Activated CD4-positive, alpha-beta T cell treated with anti-CD3 and anti-CD28 coated beads, Interleukin-2, amount 50 U/mL, for 48 hours (primary cell): ENCODE data around the gene CNTNAP5.

Experiments used
- DNase-seq, 2 experiments: peaks; one replicate each; pipeline ENCODE4 v3.0.0-alpha.2; 2020

The CNTNAP5 gene

DNA sequence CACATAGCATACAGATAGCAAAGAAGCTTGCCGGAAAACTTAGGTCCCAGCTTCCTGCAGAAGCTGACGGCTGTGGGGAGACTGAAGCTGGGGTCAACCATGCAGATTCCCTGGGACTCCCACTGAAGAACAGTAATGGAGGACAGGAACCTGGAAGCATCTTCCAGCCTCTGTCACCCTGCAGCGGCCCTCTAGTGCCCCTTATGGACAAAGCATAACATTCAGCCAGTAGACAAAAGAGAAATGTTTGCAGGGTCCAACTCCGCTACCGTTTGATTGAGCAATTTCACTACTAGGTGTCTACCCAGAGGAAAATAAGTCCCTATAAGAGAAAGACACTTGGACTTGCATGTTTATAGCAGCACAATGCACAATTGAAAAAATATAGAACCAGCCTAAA is 460.6 kb downstream of the CNTNAP5 start:
- DNase-seq = no peak

DNA sequence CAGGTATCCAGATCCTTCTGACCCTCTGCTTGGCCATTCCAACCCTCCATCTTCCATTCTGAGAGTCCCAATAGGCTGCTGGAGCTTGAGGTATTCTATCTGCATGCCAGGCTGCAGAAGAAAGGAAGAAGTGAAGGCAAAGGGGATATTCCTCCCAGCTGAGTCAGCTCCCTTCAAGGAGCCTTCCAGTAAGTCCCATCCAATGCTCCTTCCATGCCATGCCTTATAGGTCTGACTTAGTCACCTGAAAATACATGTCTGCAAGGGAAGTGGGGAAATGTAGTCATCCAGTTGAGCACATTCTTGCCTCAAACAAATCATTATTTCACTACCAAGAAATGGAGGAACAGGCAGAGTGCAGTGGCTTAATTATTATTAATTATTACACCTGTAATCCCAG is 464.6 kb downstream of the CNTNAP5 start:
- no peak for DNase-seq

DNA sequence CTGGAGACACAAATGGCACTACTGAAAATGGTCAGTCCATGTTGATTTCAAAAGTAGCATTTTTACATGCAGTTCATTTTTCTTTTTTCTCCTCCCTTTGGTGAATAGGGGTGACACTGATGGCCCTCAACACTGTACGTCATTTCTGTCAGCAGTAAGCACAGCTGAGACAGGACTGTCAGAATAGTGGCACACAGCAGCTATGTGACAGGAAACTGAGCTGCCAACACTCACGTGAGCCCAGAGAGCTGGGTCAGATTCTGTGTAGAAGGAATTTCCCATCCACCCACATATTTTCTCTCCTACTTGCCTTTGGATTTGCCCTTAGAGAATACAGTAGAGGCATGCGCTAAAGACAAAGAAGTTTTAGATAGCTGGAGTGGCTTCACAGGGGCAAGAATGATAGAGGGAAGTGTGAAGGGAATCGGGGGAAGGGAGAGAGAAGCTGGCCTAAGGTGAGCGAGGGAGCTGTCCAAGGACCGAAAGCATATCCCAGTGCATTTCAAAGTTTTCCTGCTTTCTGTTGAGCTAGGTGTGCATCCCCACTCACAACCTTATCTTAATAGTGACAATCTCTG is 476.6 kb downstream of the CNTNAP5 start:
- DNase-seq = no peak

DNA sequence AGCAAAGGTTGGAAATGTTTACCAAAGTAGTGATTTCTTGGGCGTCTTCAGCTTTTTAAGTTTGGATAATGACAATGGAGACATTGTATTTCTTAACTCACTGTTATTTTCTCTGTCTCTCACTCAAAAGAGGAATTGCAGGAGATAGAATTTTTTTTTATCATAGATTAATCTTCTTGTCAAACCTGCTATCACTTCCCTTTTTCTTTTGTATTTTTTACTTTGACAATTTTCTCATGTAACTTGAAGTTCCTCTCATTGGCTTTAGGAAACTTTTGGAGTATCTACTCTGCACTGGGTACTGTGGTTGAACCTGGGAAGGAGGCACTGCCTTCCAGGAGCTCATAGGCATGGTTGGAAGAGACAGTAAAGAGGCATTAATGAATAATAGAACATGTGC is 489.1 kb downstream of the CNTNAP5 start:
- no peak for DNase-seq

DNA sequence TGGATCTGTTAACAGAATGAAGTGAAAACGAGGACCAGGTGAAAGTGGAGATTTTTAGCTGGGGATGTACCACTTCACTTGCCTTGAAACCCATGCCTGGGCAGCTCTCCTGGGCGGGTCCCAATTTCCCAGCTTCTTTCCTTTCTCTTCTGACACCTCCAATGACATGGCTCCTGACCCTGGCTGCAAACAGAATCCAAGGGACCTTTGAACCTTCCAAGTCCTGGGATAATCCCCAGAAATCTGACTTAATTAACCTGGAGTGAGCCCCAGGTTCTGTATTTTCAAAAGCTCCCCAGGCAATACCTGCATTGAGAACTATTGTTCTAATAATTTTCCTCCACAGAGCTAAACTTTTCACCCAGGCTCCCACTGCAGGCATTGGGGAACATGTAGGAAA is 495.9 kb downstream of the CNTNAP5 start:
- no peak for DNase-seq

DNA sequence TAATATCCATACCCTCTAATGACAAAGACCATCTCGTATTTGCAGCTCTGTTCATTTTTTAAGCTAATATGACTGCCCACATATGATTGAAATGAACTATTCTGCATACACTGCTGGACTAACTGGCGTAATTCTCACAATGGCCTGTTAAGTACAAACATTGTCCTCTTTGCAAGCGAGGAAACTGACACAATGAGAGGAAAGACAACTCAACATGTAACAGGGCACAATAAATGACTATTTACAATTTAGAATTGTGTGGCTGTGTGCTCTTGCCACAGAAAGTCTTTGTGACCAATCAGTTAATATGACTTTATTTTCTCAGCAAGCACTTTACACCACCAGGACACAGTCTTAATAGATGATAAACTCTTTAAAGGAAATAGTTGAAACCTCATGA is 498.0 kb downstream of the CNTNAP5 start:
- DNase-seq = no peak

DNA sequence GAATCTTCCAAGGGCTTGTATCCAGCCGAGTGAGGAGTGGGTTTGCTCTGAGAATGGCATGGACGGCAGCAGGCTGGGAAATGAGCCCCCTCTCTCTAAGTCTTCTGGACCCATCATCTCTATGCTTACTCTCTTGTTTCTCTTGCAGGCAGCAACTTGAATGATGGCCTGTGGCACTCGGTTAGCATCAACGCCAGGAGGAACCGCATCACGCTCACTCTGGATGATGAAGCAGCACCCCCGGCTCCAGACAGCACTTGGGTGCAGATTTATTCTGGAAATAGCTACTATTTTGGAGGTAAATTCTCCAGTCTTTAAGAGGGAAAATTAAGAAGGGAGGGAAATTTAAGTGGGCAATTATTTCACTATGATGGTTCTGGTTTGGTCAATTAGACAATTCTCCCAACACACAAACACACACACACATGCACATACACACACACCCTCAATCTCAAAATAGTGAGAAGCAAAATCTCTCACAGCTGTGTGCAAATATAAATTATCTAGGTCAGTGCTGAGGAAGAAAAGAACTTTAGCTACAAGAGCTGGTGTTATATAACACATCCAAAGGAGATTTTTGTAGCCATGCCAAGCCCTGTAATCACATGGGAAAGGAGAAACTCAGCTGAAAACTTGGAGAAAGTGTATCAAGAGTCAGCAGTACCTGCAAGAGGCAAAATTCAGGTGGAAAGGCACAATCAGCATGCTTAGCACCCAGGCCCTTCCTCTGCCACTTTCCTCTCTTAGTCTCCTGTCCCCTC is 499.2 kb downstream of the CNTNAP5 start:
- no peak for DNase-seq

DNA sequence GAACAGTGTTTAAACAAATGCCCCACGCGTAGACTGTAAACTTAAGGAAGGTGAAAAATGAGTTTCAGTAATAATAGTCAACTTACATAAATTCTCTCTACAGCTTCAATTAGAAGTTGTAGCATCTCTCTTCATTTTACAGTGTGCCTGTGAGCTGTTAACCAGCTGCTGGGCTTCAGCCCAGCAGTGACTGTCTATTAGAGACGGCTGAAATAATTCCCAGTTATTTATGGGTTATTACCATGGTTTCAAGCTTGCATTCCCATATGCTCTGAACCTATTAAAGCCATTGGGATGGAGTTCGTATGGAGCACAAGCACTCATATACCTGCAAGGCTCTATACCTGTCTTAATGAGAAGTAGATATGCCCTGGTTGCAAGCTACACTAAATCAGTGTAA is 501.1 kb downstream of the CNTNAP5 start:
- no peak for DNase-seq

DNA sequence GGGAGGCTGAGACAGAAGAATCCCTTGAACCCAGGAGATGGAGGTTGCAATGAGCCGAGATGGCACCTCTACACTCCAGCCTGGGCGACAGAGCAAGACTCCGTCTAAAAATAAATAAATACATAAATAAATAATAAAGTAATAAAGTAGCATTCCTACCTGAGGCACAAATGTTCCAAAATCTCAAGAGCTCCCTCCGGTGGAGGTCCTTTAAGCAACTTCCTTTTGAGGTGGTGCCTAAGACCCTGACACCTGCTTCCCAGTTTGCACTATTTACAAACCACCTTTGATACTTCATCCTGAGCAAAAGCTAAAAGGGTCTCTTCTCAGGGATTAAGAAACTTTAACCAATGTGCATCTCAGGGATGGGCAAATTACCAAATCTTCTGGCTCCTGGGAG is 505.1 kb downstream of the CNTNAP5 start:
- no peak for DNase-seq

DNA sequence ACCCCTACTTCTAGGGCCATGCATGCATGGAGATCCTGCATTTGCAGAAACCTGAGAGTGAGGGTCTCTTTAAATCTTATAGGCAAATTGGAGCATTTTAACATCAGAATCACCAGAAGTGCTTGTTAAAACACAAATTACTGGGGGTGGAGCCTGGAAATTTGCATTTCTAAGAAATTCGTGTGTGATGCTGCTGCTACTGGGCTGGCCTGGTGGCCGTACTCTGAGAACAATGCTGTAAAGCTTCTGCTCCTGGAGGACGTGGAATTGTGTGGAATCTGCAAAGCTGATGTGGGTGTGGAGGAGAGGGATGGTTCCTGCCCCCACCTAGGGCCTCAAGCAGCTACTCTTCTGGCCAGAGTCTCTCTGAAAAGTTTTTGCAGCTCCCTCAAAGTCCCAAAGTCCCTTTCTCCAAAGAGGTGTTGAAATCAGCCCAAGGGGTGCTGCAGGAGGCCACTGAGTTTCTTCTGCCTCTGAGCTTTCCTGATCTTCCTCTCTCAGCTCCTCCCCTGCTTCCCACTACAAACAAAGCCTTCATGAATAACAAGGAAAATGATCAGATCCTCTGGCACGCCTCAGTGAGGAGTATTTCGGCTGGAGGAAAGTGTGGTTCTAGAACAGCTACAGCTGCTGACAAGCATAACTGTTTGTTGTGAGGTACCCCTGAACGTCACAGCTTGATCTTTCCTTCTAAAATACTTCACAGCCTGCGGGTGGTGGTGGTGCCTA is 508.3 kb downstream of the CNTNAP5 start:
- DNase-seq = no peak

DNA sequence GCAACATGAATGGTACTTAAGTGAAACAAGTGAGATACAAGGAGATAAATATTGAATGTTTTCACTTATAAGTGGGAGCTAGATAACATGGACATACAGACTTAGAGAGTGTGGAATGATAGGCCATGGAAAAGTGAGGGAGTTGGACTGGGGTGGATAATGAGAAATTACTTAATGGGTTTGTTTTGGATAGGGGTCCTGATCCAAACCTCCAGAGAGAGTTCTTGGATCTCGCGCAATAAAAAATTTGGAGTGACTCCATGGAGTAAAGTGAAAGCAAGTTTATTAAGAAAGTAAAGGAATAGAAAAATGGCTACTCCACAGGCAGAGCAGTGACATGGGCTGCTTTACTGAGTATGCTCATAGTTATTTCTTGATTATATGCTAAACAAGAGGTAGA is 508.9 kb downstream of the CNTNAP5 start:
- no peak for DNase-seq

DNA sequence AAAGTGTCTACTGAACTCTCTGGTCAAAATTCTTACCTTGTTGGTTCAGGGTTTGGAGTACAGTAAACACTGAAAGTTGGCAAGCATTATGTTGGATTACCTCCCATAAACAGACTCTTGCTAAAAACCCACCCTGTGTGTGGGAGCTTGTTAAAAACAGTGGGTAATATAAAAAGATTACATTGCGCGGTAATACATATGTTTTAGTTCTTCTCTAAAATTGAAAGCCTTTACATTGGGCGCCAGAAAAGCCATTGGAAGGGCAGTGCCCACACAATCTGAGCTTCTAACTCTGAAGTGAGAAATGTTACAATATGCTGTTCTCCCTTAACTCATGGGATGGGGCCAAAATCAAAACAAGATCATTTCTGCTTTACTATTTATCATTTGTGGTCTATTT is 510.7 kb downstream of the CNTNAP5 start:
- no peak for DNase-seq

DNA sequence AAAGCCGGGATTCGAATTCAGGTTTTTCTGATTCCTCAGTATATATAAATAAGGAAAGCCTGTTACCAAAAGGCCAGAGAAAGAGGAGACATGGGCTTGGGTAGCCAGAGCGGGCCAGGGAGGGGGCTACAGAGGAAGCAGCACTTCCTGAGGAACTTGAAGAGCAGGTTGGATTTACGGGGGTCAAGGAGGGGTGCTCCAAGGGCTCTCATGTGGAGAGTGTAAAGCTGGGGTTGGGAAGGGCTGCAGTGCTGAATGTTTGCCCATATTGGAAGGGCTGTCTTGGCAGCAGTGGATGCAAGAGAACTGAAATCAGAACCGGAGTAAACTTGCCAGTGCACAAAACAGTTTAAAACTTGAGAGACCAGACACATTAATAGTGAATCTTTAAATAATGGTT is 511.5 kb downstream of the CNTNAP5 start:
- no peak for DNase-seq

DNA sequence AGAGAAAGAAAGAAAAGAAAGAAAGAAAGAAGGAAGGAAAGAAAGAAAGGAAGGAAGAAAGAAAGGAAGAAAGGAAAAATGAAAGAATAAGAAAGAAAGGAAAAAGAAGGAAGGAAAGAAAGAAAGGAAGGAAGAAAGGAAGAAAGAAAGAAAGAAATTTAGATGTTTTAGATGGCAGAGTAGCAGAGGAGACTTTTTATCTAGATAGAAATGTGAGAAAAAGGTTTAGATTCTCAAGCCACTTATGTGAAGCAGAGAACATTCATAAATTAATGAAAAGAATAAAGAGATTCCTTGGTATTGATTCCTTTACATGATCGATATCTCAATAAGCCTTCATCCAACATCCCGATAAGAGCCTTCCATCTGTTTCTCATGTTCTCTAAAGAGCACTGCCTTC is 513.5 kb downstream of the CNTNAP5 start:
- DNase-seq = no peak

DNA sequence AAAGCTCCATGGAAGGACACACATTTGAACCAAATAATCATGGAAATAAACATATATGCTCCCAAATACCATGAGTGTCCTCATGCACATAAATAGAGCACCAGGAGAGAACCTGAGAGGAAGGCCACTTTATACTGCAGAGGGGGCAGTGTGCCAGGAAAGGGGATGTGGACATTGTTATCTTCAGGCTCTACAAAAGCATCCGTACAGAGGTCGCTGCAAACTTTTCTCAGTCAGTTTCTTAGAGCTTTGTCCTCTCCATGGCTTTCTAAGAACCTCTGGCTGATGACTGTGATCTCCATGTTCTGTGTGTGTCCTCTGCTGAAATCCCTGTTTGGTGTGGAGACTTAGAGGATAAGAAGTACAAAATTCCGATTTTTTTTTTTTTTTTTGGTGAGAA is 515.7 kb downstream of the CNTNAP5 start:
- no peak for DNase-seq

DNA sequence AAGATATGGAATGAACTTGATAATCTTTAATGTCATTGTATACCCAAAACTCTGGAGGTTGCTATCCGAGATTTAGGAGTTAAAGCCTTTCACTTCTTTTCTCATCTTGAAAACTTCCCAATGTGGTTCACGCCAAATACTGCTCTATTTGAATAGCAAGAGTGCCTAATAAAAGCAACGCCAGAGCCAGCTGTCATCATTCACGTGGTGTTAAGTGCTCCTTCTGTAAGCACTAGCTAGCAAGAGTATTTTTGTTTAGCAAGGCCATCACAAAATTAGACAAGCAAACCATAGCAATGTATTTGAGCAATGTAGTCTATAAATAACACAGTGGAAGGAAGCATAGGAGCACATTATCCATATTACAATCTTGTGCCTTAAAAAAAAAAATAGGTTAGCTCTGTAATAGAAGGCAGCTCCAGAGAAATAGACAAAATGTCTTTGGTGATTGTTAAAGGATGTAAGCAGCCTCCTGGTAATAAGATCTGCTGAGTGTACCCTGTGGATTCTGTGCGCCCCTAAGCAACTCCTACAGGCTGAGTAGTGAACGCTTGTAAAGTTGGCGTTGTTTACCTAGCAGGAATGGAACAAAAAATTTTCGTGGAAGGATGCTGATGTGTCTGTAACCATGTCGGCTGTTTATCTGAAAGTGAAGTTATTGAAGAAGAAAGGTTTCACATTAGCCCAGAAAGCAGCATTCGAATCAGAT is 518.0 kb downstream of the CNTNAP5 start:
- no peak for DNase-seq

DNA sequence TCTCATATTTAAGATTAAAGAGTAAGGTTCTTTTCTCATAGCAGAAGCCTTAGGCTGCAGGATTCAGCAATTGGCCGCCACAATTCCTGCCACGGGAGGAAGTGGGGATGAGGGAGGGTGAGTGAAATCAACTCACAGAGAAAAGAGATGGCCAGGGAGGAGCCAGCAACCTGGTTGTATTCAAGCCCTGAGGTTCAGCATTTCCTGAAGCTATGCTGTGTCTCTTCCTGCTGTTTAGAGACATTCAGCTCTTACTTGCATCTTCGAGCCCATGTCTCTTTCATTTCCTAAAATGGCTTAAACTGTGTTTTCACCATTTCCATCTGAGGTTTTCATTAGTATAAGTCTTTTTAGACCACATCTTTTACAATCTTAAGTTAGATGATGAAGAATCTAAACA is 522.6 kb downstream of the CNTNAP5 start:
- DNase-seq = no peak

DNA sequence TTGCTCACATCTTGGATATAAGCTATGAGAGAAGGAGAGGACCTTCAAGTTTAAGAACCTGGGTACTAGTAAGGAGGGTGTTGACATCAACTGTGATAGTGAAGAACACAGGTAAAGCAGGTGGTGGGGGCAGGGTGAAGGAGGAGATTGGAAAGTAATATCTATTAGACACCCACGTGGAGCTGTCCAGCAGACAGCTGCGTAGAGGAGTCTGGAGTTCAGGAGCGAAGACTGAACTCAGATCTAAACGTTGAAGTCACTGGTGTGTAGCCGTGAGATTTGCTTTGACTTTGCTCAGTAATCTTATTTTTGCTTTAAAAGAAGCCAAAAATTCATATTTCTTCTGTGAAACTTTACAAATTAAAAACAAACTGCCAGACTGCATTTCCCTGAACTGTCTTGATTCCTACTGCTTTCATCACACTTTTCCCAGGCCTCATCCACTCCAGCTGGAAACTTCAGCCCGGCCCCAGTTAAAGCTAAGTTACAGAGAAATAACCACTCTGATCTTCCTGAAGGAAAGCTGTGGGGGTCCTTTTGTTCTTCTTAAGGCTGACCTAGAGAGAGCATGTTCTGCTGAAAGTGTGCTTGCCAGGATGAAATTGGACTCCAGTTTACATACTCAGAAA is 533.3 kb downstream of the CNTNAP5 start:
- DNase-seq = no peak

DNA sequence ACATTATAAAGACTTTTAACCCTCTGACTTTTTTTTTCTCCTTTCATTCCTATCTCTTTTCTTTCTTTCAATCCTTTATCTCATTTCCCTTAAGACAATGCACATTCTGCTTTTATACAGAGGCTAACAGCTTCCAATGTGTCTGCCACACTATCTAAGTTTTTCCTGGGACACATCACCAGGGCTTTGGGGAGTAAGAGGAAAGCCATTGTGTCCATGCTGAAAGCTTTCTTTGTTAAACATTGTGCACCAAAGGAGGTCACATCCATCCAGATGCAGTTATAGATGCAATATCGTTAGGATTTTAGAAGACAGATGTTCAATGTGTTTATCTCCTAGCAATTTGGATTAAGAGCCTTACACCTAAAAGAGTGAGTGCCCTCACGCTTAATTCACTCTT is 534.1 kb downstream of the CNTNAP5 start:
- DNase-seq = no peak

DNA sequence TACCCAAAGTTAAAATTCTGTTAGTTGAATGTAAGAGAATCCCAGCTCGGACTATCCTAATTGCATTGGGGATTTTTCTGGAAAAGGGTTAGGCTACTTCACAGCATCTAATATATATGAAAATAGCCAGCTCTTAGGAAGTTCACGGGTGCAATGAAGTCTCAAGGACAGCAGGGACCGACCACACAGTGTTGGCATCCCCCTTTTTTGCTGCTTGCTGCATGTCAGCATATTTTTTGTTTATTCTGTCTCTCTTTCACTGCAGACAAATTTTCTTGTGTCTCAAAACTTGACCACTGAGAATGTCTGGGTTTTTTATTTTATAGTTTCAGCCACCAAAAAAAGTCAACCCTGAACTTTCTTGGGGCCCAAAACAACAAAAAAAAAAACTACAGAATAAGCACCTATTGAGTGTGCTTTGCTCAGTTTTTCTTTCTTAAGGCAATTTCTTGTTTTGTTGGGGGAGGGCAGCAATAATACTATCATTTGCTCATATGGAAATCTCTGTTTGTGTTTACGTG is 535.6 kb downstream of the CNTNAP5 start:
- no peak for DNase-seq

DNA sequence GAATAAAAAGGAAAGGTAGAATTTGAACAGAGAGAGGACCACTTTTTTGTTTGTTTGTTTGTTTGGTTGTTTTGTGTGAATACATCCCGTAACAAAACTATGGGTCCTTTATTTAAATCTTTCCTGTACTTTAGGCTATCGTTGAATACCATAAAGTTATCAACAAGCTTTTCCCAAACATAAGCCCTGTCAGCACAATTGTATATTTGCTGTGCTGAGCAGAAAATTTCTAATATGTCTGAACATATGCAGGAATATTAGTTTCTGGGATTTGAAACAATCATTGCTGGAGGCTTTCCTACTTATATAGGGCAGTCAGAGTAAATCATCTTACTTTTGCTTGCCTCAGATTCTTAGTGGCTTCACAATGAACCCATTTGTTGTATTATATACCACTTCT is 536.4 kb downstream of the CNTNAP5 start:
- DNase-seq = no peak

DNA sequence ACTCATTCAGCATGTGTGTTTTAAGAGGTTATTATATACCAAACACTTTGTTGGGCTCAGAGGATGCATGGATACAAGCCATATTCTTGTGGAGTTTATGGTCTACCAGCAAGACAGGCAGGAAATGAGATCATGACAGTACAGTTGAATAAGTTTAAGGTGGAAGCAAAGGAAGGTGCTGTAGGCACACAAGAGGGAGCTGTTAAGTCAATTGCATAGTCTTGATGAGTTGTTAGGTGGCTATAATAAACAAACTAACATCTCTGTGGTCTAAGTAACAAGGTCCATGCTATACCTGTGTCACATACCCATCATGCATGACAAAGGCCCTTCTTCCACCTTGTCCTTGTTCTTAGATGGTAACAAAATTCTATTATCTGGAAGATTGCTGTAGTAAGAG is 538.3 kb downstream of the CNTNAP5 start:
- DNase-seq = no peak

DNA sequence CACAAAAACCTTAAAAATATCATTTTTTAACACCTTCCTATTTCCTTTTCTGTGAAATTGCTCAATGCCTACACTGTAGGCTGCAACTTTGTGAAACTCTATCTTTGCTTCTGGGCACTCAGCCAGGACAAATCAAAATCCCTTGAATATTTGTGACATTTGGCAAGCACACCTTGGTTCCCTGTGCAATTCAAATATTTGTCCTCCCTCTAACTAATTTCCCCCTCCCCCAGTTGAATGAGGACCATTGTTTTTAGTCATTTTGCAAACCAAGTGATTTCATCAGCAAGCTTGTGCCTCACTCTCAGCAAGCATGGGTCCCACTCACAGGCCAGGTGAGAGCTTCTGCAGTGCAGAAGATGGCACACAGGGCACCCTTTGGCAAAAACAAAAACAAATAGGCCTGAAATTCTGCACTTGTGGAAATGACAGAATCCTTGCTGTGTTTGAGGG is 541.5 kb downstream of the CNTNAP5 start:
- no peak for DNase-seq
